GM12878 (cell line): Measurements from ENCODE around the gene ANKRD66.

Experiments
- ASH2L ChIP-seq: fragments of 300-600, 200-600 bp; sonication (generic); IDR thresholded peaks from 2 replicates; pipeline ENCODE4 v1.6.1; 2017; ENCODE audit warnings: low read depth, mild to moderate bottlenecking, borderline replicate concordance
- TAF1 ChIP-seq: IDR thresholded peaks from 2 replicates; pipeline ENCODE4 v1.6.1; 2011; ENCODE audit warnings: mild to moderate bottlenecking, low read depth, low read length, borderline replicate concordance

GRCh38 chr6:46764961-46765360, 18.2 kb downstream of the ANKRD66 start:
- TF ChIP-seq TAF1 (no peak), ASH2L (no peak)
